Neural cell (in vitro differentiated cells): Measurements from ENCODE around the gene RAP2A. TPM values are rescaled to one million over a fixed set of nuclear protein-coding genes. Genes with fewer than 3 reads are reported as not detected.

Source experiments
- H2AFZ ChIP-seq: fragments of 200-600, 300-800 bp; sonication (generic), shearing (Covaris generic); 2 replicates; pipeline ENCODE4 v1.6.0; 2014; ENCODE audit warnings: low read depth, mild to moderate bottlenecking, antibody characterized with exemption, low read length, moderate library complexity
- H3F3A ChIP-seq: fragments of 200-600 bp; shearing (Covaris generic); 2 replicates; pipeline ENCODE4 v1.6.1; 2016; ENCODE audit warnings: mild to moderate bottlenecking, moderate library complexity, mixed read lengths, antibody characterized with exemption, low read length; ENCODE audit not compliant: insufficient read depth, poor library complexity, severe bottlenecking
- H3K27ac ChIP-seq: fragments of 200-600, 300-800 bp; sonication (generic), shearing (Covaris generic); 2 replicates; pipeline ENCODE4 v1.5.1; 2014; ENCODE audit warnings: mild to moderate bottlenecking, low read length, moderate library complexity
- H3K27me3 ChIP-seq: fragments of 300-800, 200-600 bp; sonication (generic), shearing (Covaris generic); 2 replicates; pipeline ENCODE4 v1.6.0; 2014; ENCODE audit warnings: mild to moderate bottlenecking, low read depth, low read length, moderate library complexity; ENCODE audit not compliant: insufficient read depth
- H3K36me3 ChIP-seq: fragments of 300-800, 200-600 bp; sonication (generic), shearing (Covaris generic); 2 replicates; pipeline ENCODE4 v1.5.1; 2014; ENCODE audit warnings: mild to moderate bottlenecking, antibody characterized with exemption, low read length, moderate library complexity; ENCODE audit not compliant: insufficient read depth
- H3K4me2 ChIP-seq: fragments of 300-800, 200-600 bp; sonication (generic), shearing (Covaris generic); 2 replicates; pipeline ENCODE4 v1.6.0; 2014; ENCODE audit warnings: mild to moderate bottlenecking, low read length
- H3K4me3 ChIP-seq: fragments of 300-800, 200-600 bp; sonication (generic), shearing (Covaris generic); 2 replicates; pipeline ENCODE4 v1.5.1; 2014; ENCODE audit warnings: mild to moderate bottlenecking, low read length, moderate library complexity
- H3K79me2 ChIP-seq: fragments of 200-600 bp; shearing (Covaris generic); replicated peaks from 2 replicates; pipeline ENCODE4 v1.6.0; 2014; ENCODE audit warnings: mild to moderate bottlenecking, low read length, moderate library complexity; ENCODE audit not compliant: insufficient read depth
- H3K9ac ChIP-seq: fragments of 300-800, 200-600 bp; sonication (generic), shearing (Covaris generic); 2 replicates; pipeline ENCODE4 v1.6.1; 2016; ENCODE audit warnings: mild to moderate bottlenecking, low read length, mixed read lengths
- H3K9me2 ChIP-seq: fragments of 200-600 bp; shearing (Covaris generic); 2 replicates; pipeline ENCODE4 v1.6.1; 2016; ENCODE audit warnings: mild to moderate bottlenecking, low read length, mixed read lengths; ENCODE audit not compliant: insufficient read depth
- H3K9me3 ChIP-seq: fragments of 200-600, 300-800 bp; sonication (generic), shearing (Covaris generic); 2 replicates; pipeline ENCODE4 v1.6.1; 2016; ENCODE audit warnings: mild to moderate bottlenecking, mixed run types, low read length, moderate library complexity, mixed read lengths
- H4K20me1 ChIP-seq: fragments of 200-600 bp; shearing (Covaris generic); 2 replicates; pipeline ENCODE4 v1.6.1; 2016; ENCODE audit warnings: mild to moderate bottlenecking, mixed run types; ENCODE audit not compliant: insufficient read depth
- EP300 ChIP-seq: fragments of 450-650 bp; conservative IDR thresholded peaks from 2 replicates; pipeline ENCODE4 v1.6.1; 2014; ENCODE audit warnings: antibody characterized with exemption, mild to moderate bottlenecking, moderate library complexity; ENCODE audit not compliant: poor library complexity, severe bottlenecking
- EZH2 ChIP-seq: fragments of 200-600, 300-800 bp; shearing (Covaris generic), sonication (generic); IDR thresholded peaks from 2 replicates; pipeline ENCODE4 v1.6.1; 2014; ENCODE audit warnings: antibody characterized with exemption, low read length, borderline replicate concordance, mild to moderate bottlenecking; ENCODE audit not compliant: insufficient read depth, poor library complexity, severe bottlenecking
- MXI1 ChIP-seq: fragments of 450-650 bp; conservative IDR thresholded peaks from 2 replicates; pipeline ENCODE4 v1.6.1; 2014; ENCODE audit warnings: antibody characterized with exemption, mild to moderate bottlenecking; ENCODE audit not compliant: poor library complexity, severe bottlenecking
- POLR2AphosphoS5 ChIP-seq: IDR thresholded peaks from 2 replicates; pipeline ENCODE4 v1.6.1; 2012
- RAD21 ChIP-seq: fragments of 450-650 bp; conservative IDR thresholded peaks from 2 replicates; pipeline ENCODE4 v1.6.1; 2014; ENCODE audit warnings: antibody characterized with exemption, mild to moderate bottlenecking, moderate library complexity
- SMC3 ChIP-seq: fragments of 450-650 bp; conservative IDR thresholded peaks from 2 replicates; pipeline ENCODE4 v1.6.1; 2014; ENCODE audit warnings: antibody characterized with exemption, mild to moderate bottlenecking, moderate library complexity; ENCODE audit not compliant: poor library complexity
- TAF1 ChIP-seq: IDR thresholded peaks from 2 replicates; pipeline ENCODE4 v1.6.1; 2012; ENCODE audit warnings: low read depth
- polyA plus RNA-seq: library from polyadenylated mRNA; depleted of rRNA; stranded (reverse); fragments of >200 nt; gene quantifications from 2 replicates; pipeline ENCODE4 v1.2.3, GENCODE V29; 2014
- TF ChIP-seq, protein P1 (sequence below): fragments of 450-650 bp; IDR thresholded peaks from 2 replicates; pipeline ENCODE4 v1.5.1; 2014; ENCODE audit warnings: antibody characterized with exemption, mild to moderate bottlenecking, moderate library complexity; ENCODE audit not compliant: poor library complexity, severe bottlenecking
- TF ChIP-seq, protein P2 (sequence below): IDR thresholded peaks from 2 replicates; pipeline ENCODE4 v1.6.1; 2012; ENCODE audit warnings: borderline replicate concordance

The RAP2A gene
- polyA plus RNA-seq, 1 donor from 2014 or later: 55.3 TPM

DNA sequence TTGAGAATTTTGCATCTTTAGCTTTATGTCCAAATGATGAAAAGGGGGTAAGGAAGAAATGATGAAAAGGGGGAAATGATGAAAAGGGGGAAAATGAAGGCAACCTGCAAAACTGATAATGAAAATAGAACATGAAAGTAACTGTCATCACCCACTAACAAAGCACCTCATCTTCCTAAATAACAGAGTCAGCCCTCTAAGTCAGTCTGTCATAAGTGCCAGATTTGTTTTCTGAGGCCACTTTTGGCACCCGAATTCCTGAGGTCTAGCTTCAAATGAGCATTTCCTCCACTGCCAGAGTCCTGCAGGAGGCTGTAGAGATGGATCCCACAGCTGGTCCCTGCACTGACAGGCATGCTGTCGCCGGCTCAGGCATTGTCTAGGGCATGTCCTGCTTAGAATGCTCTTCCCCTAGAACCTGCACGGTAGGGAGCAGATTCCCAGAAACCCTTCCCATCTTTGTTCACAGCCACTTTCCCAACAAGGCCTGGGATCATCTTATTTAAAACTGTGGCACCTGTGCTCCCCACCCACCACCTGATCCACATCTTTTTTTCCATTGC is 25.3 kb downstream of the RAP2A start:
- Histone ChIP-seq H3K9ac (no peak overlapping the region), H3K4me3 (no peak overlapping the region), H3K4me2 (no peak overlapping the region), H3K36me3 (peaks cover 5% of the 10 kb centered on the region), H3K27ac (no peak overlapping the region), H3K27me3 (no peaks in the 10 kb centered on the region), H2AFZ (no peak overlapping the region), H3F3A (no peaks in the 10 kb centered on the region), H3K9me2 (no peaks in the 10 kb centered on the region), H4K20me1 (no peaks in the 10 kb centered on the region), H3K79me2 (peaks cover 22% of the 10 kb centered on the region), H3K9me3 (no peaks in the 10 kb centered on the region)
- TF ChIP-seq SMC3 (no peak), EP300 (no peak), POLR2AphosphoS5 (no peak), TAF1 (no peak), RAD21 (no peak), MXI1 (no peak), EZH2 (no peak)
- TF ChIP-seq, protein P1, sequence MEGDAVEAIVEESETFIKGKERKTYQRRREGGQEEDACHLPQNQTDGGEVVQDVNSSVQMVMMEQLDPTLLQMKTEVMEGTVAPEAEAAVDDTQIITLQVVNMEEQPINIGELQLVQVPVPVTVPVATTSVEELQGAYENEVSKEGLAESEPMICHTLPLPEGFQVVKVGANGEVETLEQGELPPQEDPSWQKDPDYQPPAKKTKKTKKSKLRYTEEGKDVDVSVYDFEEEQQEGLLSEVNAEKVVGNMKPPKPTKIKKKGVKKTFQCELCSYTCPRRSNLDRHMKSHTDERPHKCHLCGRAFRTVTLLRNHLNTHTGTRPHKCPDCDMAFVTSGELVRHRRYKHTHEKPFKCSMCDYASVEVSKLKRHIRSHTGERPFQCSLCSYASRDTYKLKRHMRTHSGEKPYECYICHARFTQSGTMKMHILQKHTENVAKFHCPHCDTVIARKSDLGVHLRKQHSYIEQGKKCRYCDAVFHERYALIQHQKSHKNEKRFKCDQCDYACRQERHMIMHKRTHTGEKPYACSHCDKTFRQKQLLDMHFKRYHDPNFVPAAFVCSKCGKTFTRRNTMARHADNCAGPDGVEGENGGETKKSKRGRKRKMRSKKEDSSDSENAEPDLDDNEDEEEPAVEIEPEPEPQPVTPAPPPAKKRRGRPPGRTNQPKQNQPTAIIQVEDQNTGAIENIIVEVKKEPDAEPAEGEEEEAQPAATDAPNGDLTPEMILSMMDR: no peak
- TF ChIP-seq, protein P2, sequence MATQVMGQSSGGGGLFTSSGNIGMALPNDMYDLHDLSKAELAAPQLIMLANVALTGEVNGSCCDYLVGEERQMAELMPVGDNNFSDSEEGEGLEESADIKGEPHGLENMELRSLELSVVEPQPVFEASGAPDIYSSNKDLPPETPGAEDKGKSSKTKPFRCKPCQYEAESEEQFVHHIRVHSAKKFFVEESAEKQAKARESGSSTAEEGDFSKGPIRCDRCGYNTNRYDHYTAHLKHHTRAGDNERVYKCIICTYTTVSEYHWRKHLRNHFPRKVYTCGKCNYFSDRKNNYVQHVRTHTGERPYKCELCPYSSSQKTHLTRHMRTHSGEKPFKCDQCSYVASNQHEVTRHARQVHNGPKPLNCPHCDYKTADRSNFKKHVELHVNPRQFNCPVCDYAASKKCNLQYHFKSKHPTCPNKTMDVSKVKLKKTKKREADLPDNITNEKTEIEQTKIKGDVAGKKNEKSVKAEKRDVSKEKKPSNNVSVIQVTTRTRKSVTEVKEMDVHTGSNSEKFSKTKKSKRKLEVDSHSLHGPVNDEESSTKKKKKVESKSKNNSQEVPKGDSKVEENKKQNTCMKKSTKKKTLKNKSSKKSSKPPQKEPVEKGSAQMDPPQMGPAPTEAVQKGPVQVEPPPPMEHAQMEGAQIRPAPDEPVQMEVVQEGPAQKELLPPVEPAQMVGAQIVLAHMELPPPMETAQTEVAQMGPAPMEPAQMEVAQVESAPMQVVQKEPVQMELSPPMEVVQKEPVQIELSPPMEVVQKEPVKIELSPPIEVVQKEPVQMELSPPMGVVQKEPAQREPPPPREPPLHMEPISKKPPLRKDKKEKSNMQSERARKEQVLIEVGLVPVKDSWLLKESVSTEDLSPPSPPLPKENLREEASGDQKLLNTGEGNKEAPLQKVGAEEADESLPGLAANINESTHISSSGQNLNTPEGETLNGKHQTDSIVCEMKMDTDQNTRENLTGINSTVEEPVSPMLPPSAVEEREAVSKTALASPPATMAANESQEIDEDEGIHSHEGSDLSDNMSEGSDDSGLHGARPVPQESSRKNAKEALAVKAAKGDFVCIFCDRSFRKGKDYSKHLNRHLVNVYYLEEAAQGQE: no peak

DNA sequence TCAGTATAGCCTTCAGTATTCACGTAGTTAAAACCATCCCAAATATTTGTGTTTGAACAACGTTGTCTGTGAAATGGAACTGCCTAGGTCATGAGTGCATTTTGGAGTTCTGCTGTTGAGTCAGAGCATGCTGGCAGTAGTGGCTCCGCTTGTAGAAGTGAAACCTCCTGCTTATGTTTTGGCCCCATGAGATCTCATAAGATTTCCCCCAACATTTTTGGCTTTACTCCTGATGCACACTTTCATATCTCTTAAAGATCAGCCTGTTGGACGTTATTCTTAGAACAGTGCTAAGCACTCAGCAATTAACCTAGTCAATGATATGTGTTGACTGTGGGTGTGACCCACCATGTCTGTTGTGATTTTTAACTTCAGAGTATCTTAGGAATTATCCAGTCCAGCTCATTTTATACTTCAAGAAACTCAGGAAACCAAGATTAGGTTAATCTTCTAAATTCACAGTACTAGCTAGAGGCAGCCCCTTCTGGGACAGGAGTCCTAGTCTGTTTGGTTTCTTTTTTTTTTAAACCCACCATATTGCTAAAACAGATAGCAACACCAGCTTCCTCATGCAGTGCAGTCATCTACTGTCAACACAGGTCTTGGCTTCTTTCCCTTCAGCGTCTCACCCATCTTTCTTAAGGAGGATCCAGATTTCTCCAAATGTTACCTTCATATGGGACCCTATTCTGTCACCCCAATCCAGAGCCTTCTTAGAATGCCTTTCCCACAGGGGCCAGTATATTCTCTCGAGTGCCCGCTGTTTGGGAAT is 26.2 kb downstream of the RAP2A start:
- Histone ChIP-seq H3K4me2 (no peak overlapping the region), H3F3A (no peaks in the 10 kb centered on the region), H3K36me3 (peaks cover 2% of the 10 kb centered on the region), H3K27ac (no peak overlapping the region), H2AFZ (no peak overlapping the region), H3K9ac (no peak overlapping the region), H3K4me3 (no peak overlapping the region), H3K9me2 (no peaks in the 10 kb centered on the region), H3K27me3 (no peaks in the 10 kb centered on the region), H3K79me2 (peaks cover 13% of the 10 kb centered on the region), H3K9me3 (no peaks in the 10 kb centered on the region), H4K20me1 (no peaks in the 10 kb centered on the region)
- TF ChIP-seq, protein P1: no peak
- TF ChIP-seq MXI1 (no peak), TAF1 (no peak), SMC3 (no peak), EZH2 (no peak), EP300 (no peak), RAD21 (no peak), POLR2AphosphoS5 (no peak)
- TF ChIP-seq, protein P2: no peak
